NCI-H2171 treated with DMSO at 0.1 percent for 48 hours (cell line): ENCODE measurements around the gene UNC5B.

Experiments used
- DNase-seq: peaks from one replicate; lab custom pipeline; 2025; lab: John Stamatoyannopoulos, UW

The UNC5B gene

DNA sequence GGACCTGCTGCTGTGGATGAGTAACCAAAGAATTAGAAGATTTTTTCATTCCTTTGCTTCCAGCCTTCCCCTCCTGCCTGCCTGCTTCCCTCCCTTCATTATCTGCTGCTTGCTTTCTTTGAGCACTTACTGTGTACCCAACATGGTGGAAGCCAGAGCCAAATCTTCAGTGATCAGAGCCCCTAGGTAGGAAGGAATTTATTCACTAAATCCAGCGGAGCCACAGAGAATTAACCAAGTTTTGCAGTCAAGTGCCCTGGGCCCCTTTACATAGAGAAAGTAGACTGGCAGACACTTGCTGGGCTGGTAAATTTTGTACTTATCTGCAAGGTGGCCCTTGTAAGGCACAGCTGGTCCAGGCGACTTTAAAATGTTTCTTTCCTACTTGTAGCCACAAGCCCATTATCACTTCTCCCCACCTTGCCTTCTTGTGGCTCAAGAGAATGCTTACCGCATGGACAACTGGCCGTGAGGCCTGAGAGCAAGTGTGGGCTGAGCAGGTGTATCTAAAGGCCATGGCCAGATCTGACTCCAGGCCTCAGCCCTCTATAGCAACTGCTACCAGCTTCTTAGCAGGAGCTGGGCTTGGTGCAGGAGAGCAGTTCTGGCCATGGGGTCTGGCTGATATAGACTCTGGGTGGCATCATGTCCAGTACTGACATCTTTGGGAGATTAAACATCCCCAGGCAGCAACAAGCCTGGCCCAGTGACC, 11.1 kb downstream of the UNC5B start:
- DNase-seq: no peak

DNA sequence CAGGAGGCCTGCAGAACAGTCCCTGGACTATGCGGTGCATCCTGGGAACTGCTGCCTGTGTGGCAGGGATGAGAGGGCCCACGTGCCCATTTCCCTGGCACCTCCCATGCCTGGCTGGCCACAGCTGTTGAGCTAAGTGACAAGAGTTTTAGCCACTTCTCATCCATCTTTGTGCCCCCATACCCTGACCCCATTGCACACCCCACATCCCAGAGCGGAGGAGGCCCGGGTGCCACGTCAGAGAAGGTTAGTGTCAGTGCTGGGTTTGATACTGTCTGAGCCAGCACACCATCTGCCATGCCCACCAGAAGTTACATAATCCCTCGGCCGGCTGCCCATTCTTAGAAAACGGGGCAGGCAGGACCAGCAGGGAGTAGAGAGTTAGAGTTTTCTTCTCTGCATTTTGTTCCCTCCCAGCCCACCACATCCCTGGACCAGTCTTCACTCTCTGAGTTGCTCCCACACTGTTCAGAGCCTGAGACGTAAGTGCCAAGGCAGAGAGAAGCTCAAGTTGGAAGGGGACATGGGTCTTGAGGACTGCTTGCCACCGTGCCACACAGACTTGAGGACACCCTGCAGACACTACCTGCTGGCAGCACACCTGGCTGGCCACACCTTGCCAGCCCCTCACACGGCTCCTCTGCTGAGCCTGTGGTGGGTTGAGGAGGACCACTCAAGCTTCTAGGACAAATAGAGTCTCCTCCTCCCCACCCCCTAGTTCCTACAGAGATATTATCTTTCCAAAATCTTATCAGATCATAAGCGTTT, 13.1 kb downstream of the UNC5B start:
- DNase-seq: peak; percentile 20

DNA sequence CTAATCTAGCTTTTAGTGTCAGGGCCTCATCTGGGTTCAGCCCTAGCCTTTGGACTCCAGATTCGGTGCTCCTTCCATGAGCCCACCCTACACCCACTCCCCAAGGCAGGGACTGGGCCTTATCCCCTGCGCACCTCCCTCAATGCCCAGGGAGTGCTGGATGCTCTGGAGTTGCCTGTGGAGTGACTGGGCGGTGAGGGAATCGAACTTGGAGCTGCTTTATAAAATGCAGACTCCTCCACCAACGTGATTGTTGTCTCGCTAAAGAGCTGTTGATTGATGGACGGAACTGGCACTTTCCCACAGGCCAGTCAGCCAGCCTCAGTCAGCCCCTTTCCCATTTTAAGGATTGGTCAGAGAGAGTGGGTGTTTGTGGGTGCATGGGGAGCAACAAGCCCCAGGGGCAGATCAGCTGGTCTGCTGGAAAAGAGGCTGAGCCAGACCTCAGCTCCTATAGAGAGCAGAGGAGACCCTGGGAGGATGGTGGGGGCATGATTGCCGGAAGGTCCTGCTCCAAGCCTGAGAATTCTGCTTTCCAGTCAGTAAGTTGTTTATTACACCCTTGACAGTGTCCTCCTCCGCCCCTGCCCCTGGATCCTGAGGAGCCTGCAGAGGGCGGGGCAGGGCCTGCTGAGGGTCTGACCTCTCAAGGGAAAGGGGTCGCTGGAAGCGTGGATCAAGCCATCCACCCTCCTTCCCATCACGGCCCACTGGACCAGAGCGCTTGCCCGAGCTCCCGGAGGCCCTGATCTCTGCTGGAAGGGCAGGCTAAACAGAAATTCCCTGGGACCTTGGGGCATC, 16.7 kb downstream of the UNC5B start:
- DNase-seq: no peak

DNA sequence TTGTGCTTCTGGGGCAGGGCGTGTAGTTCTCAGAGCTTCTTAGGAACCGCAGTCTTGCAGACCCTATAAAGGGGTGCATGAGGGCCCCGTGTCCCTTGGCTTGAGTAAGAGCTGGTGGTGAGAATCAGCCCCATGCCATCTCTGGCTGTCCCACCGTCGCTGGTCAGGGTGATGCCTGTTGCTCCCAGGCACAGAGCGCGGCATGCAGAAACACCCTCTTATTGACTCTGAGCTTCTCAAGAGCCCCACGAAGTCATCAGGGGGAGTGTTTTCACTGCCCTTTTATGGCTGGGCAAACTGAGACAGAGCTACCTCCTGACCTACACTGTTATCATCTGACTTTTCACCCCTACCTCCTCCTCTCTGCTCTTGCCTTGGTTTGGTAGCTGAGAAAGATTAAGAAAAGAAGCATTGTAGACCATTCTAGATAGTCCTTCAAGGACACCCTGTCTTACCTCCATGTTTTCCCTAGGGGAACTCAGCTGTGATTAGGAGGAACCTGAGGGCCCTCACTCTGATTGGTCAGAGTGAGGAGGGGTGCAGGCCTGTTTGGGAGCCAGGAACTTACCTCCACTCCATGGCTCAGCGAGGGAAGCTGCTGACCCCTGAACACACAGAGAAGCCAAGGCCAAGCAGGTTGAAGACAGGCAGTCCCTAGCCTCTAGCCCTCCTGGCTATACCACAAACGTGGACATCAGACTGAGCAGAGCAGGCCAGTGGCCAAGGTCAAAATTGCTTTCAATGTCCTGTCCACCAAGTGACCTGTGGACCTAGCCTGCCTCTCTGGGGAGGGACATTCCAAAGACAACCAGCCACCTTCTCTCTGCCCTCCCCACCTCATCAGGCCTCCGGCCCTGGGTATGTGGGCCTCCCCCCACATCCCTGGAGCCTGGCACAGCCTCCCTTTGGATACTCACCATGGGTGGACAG, 17.6 kb downstream of the UNC5B start:
- DNase-seq: no peak

DNA sequence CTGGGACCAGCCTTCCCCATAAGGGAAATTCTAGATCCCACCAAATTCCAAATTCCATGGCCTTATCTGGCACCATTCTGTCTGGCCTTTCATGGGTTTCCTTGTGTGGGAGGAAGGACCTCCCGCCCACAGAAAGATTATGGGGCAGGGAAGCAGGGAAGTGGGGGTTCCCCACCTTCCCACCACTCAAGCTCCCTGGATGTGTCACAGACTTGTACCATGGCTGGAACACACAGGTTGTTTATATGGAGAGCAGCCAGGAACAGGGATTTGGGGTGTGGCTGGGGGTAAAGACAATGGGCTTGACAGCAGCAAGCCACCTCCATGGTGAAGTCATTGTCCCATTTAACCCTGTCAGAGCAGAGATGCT, 18.3 kb downstream of the UNC5B start:
- DNase-seq: no peak

DNA sequence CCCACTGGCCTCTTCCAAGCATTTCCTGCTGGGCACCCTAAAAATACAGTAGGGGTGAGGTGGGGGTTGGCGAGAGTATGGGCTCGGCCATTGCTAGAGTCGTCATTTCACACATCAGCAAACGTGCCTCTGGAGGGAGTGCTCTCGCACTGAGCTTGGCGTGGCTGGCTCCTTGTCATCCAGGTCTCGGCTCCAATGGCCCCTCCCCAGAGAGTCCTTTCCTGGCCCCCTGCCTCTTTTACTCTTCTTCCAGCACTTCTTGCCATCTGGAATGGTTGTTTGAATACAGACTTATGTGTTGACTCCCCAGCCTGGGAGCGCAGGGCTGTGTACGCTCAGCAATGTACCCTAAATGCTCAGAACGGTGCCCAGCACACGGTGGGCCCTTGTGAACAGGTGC, 18.8 kb downstream of the UNC5B start:
- peak; percentile 8 for DNase-seq

DNA sequence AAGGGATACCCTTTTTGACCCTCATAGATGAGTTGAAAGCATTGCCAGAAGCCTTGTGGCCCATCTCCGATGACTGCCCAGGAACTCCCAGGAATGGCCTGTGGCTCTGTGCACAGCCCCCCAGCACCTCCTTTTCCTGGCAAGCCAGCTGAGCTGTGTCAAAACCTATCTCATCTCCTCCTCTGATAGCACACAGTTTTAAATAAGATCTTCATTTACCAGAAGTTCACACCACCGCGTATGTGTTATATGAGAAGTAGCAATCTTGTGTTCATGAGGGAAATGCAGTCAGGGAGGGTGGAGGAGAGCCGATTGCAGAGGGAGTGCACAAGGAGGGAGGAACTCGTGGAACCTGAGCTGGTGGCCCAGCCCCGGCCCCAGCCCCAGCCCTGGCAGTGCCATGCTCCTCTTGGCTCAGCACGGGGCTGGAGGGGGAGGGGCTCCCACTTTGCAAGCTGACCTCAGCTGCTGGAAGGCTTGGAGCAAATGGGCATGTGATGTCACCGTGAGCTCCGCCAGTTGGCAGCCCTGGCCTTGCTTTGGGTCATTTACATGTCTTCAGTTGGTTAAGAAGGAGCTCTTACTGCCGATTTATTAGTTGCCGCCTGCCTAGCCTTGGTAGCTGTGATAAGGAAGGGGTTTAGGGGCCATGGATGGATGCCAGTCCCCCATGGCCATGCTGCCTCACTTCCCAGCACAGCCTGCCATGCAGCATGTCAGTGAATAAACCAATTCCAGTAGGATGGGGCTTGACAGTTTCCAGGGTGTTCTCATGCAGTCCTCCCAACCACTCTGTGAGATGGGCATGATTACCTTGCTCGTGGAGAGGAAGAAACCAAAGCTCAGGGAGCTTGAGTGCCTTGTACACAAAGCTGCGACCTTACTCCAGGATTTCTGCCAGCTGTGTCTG, 20.0 kb downstream of the UNC5B start:
- peak; percentile 14 for DNase-seq

DNA sequence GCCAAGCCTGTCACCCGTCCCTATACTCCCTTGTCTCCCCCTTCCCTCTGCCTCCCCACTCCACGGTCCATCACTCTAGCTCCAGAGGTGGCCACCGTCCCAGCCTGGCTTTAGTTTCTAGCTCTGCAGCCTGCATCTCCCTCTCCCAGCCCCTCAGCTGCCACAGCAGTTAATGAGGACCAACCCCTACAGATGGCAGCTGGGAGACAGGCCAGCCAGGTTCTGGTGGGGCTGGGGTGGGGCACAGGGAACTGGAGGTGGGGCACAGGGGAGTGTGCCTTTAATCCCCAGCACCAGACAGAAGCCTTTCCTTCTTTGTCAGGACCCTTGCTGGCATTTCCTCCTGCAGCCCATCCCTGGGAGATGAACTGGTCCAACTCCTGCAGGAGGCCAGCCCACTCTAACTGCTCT, 21.1 kb downstream of the UNC5B start:
- DNase-seq: peak; percentile 2

DNA sequence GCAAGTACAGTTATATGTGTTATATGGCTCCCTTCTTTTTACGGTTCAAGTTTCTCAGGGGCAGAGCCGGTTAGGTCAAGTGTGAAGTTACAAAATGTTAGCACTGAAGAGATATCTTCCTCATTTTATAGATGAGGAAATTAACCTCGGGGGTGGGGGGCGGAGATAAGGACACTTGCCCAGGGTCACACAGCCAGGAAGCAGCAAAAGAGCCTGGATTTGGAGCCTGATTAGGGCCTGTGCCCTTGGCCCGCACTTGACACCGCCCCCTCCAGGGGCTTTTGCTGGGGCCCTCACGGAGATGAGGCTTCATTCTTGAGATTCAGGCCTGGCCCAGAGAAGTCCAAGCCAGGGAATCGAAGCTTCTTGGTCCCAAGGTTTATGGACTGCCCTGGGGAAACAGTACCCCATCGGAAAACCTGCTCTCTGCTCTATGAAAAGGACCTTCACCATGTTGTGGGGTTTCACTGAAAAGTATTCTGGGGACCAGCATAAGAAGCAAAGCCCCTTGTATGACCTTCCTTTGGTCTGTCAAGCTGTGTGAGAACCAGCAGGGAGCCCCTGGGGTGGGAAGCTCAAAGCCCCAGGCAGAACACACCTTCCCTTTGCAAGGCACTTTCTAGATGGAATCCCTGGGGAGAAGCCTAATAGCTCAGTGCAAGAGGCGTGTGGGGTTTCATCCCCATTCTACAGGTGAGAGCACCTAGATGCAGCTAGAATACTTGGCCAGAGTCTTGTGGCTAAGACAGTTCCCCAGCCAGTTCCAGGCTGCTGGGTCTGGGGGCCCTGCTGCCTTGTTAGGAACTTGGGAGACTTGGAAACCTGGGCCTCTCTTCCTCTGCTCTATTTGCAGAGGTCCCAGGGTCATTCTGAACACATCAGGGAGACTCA, 21.9 kb downstream of the UNC5B start:
- DNase-seq: peak; percentile 2

DNA sequence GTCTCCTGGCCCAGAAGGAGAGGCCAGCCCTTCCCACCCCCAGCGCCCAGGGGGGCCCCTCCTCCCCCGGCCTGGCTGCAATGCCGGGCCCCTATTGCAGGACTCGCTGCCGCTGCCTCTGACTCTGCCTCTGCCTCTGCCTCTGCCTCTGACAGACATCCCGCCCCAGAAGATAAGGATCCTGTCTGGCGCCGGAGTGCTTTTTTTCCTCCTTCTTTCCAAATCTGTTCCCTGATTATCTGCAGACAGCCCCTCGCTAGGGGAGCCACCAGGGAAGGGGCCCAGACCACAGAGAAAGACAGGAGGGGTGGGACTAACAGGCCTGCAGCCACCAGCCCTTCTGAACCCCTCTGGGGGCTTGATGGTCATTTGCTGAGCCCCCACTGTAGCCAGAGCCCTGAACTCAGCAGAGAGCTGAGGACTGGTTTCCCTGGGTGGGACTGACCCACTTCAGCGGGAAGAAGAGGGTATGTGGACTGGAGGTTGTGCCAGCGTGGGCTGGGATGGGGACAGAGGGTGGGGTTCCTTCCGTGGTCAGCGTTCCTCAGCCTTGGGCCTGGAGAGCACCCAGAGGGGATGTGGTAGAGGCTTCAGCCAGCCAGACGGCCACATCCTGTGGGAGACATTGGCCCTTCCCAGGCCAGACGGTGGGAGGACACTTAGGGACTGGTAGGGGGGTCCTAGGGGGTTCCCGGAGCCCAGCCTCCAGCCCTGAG, 22.8 kb downstream of the UNC5B start:
- DNase-seq: no peak

DNA sequence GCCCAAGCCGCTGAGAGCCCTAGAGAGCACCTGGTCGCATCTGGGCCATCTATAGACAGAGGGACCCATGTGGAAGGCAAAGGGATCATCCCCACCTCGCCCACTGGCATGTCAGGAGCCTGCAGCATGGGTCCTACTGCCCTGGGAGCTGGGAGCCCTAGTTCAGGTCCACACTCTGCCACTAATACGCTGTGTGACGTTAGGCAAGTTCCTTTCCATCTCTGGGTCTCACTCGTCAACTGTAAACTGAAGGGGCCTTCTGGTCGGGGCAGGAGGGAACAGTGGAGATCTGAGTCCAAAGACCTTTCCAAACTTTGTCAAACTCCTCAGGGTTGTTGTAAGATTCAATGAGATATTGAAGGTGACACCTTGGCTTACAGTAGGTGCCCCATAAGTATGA, 23.4 kb downstream of the UNC5B start:
- DNase-seq: no peak

DNA sequence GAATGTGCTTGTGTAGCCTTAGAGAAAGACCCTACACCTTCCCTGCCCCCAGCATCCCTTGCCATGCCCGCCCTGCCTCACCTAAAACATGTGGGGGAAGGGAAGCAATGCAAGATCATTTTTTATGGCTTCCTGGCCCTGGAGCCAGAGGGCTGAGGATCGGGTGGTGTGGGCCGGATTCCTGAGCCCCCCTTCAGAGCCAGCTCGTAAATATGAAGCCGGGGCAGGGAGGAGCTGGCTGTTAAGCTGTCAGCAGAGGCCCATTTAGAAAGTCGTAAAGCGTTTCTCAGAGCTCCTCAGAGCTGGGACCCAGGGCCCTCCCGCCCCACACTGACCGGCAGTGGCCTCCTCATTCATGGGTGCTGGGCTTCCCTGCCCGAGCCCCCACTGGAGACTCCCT, 23.9 kb downstream of the UNC5B start:
- no peak for DNase-seq

DNA sequence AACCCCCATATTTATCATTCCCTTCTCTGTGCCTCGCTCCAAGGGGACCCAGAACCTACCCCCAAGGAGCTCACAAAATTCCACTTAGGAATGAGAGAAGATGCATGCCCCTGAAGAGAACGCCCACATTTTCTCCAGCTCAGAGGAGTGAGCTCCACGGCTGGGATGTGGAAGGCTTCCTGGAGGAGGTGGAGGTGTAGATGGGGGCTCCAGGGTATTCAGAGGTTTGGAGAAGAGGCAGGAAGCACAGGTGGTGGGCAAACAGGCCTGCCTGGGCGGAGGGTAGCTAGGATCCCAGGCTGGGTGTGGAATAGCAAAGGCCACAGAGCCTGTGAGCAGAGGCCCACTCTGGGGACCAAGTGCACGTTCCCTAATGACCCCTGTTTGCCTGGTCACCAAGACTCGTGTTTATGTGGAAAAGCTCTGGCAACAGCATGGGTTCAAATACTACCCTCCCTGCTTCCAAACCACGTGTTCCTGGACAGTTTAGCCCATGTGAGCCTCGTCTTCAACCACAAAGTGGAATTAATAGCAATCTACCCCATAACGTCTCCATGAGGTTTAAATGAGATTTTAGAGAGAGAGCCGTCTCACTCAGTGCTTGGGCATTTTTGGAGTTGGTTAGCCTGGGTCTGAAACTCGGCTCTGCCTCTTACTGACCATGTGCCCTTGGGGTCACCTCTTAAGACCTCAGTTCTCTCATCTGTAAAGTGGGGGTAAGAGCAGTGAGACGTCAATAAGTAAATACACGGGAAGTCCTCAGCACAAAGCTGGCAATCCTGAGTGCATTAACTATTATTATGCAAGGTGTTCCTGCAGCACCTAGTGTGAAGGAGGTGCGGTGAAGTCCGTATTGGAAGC, 24.7 kb downstream of the UNC5B start:
- no peak for DNase-seq

DNA sequence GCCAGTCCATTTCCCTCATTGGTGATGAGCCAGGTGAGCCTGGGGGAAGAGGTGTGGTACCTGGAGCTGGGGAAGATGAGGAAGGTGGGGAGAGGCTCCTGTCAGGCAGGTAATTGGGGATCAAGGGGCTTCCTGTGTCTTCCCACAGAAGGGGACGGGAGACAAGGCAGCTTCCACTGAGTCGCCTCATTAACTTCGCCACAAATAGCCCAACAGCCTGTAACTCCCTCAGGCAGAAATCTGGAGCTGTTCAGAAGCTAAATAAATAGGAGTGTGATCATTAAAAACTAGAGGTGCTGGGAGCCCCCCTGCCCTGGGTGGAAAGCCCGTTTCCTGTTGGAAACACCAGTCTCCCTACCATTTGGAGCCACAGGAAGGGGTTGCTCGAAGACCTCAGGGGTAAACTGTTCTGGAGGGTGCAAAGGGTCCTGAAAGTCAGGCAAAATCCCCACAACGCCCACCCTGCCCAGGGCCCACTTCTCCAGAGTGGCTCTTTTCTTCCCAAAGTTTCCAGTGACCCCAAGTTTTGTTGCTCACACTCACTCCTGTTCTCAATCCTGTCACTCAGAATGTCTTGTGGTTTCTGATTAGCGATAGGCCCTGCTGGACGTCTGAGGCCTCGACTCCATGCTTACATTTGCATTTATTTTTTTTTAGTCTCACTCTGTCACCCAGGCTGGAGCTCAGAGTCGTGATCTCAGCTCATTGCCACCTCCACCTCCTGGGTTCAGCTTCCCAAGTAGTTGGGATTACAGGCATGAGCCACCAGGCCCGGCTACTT, 25.7 kb downstream of the UNC5B start:
- no peak for DNase-seq

DNA sequence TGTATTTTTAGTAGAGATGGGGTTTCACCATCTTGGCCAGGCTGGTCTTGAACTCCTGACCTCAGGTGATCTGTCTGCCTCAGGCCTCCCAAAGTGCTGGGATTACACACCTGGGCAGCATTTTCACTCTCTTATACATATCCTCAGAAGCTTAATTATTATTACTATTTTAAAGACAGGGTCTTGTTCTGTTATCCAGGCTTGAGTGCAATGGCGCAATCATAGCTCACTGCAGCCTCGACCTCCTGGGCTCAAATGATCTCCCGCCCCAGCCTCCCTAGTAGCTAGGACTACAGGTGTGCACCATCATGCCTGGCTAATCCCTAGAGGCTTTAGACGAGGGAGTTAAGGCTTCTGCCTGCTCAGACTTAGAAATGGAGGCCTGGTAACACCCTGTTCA, 26.3 kb downstream of the UNC5B start:
- DNase-seq: no peak

DNA sequence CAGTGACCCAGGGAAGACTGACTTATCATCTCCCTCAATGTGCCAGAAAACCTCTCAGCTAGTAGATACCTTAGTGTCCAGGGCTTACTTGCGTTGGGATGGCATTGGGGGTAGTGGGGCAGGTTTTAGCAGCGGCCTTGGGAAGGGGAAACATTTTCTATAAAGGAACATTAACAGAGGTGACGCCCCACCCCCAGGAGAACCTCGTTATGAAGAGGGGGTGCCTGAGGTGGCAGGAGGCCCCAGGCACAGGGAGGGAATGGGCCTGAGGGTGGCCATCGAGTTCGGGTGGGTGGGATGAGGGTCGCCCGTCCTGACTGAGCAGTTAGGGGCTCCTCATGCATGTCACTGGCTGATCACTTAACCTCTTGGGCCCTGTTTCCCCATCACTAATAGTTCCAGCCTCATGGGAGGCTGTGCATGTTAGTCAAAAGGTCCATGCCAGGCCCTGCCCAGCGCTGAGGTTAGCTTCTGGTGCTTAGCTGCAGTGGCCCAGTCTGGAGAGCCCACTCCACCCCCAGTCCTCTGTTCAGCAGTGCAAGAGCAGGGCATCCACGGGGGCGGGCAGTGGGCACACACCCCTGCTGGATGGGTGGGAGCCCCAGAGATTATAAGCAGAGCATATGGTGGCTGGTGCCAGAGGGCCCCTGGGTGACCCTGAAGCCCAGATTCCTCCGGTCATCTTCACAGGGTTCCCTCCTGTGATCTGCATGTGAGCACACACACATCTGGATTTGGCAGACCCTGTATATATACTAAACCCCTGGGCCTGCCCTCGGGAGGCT, 27.0 kb downstream of the UNC5B start:
- no peak for DNase-seq
